H1 (cell line): ENCODE results near the gene COMP. TPM values are rescaled to one million over a fixed set of nuclear protein-coding genes. Genes with fewer than 3 reads are reported as not detected.

Experiments
- CHD7 ChIP-seq: fragments of 300-600 bp; sonication (generic); IDR thresholded peaks from 2 replicates; pipeline ENCODE4 v1.7.1; 2012; ENCODE audit warnings: low read length, moderate library complexity, mild to moderate bottlenecking, inconsistent platforms; ENCODE audit not compliant: insufficient replicate concordance
- HDAC6 ChIP-seq: IDR thresholded peaks from one replicate; pipeline ENCODE4 v1.7.1; 2012; ENCODE audit warnings: low read depth, mild to moderate bottlenecking, inconsistent platforms, low read length, moderate library complexity
- KDM4A ChIP-seq: IDR thresholded peaks from one replicate; pipeline ENCODE4 v1.7.1; 2012; ENCODE audit warnings: low read depth, mild to moderate bottlenecking, moderate library complexity, low read length, inconsistent platforms; ENCODE audit not compliant: severe bottlenecking
- NANOG ChIP-seq: IDR thresholded peaks from 2 replicates; pipeline ENCODE4 v1.6.1; 2011; ENCODE audit warnings: low read length, low read depth, mild to moderate bottlenecking, inconsistent platforms; ENCODE audit not compliant: insufficient read depth, poor library complexity, severe bottlenecking
- SIRT6 ChIP-seq: IDR thresholded peaks from one replicate; pipeline ENCODE4 v1.7.1; 2012; ENCODE audit warnings: low read length, inconsistent platforms
- polyA plus RNA-seq, 7 experiments: library from polyadenylated mRNA; depleted of rRNA in 3 of 7; stranded (reverse) in 5 of 7; unstranded in 2 of 7; fragments of >200 nt in 5 of 7; fragments of 200-250 nt in 2 of 7; gene quantifications; 1 replicate in 5 of 7; 2 replicates in 1 of 7; 4 replicates in 1 of 7; pipeline versions ENCODE4 v1.2.1 to v1.2.3, GENCODE V29; 2011 to 2013; ENCODE audit warnings: missing spikeins in 2 of 7, mixed read lengths in 2 of 7
- total RNA-seq: library from RNA; stranded (reverse); fragmentation: NEBNext Ultra II Directional; extraction: Animal tissue kit (Norgen Biotek cat#: 25700); gene quantifications from 2 replicates; pipeline ENCODE4 v1.2.1, GENCODE V29; 2021

COMP gene
- total and polyA plus RNA-seq, 2 of the 8 experiments (the other 6 are each of a cell fraction or from before 2014, with no cell fraction given) = 0.17 TPM

- no peak for TF ChIP-seq CHD7
- no peak for TF ChIP-seq NANOG
- TF ChIP-seq KDM4A = no peak
- no peak for TF ChIP-seq HDAC6
- no peak for TF ChIP-seq SIRT6
- TF ChIP-seq, all 59 proteins: peak for 0
Measured at GRCh38 chr19:18815673-18816072, 24.6 kb upstream of the COMP start (continued).
